Endodermal cell (in vitro differentiated cells): Measurements from ENCODE around the gene PTPRM. TPM values are rescaled to one million over a fixed set of nuclear protein-coding genes. Genes with fewer than 3 reads are reported as not detected.

Source experiments
- DNase-seq: peaks from one replicate; pipeline ENCODE4 v3.0.0-alpha.2; 2017
- H3K27ac ChIP-seq: 2 replicates; pipeline ENCODE4 v1.5.1; 2013; ENCODE audit warnings: mild to moderate bottlenecking, low read depth, low read length, moderate library complexity
- H3K27me3 ChIP-seq: 2 replicates; pipeline ENCODE4 v1.6.1; 2013; ENCODE audit warnings: mild to moderate bottlenecking, low read length, moderate library complexity; ENCODE audit not compliant: insufficient read depth, control insufficient read depth, poor library complexity, severe bottlenecking
- H3K36me3 ChIP-seq: 2 replicates; pipeline ENCODE4 v1.7.0; 2013; ENCODE audit warnings: mild to moderate bottlenecking, low read length, moderate library complexity; ENCODE audit not compliant: control insufficient read depth, insufficient read depth
- H3K4me1 ChIP-seq: one replicate; pipeline ENCODE4 v1.7.0; 2013; ENCODE audit warnings: low read length; ENCODE audit not compliant: control insufficient read depth, insufficient read depth
- H3K4me3 ChIP-seq: 2 replicates; pipeline ENCODE4 v1.5.1; 2013; ENCODE audit warnings: mild to moderate bottlenecking, low read length, moderate library complexity
- H3K9ac ChIP-seq: 2 replicates; pipeline ENCODE4 v1.6.1; 2013; ENCODE audit warnings: mild to moderate bottlenecking, low read length, moderate library complexity; ENCODE audit not compliant: poor library complexity, severe bottlenecking; ENCODE audit errors: extremely low read depth
- H3K9me3 ChIP-seq: 2 replicates; pipeline ENCODE4 v1.6.1; 2013; ENCODE audit warnings: mild to moderate bottlenecking, low read length, moderate library complexity; ENCODE audit not compliant: control insufficient read depth
- H3K27ac Mint-ChIP-seq: 2 replicates; pipeline ENCODE4 v1.8.0; 2020; ENCODE audit warnings: mixed read lengths
- H3K27me3 Mint-ChIP-seq: 2 replicates; pipeline ENCODE4 v1.8.0; 2021; ENCODE audit warnings: mild to moderate bottlenecking, mixed read lengths; ENCODE audit not compliant: insufficient read depth
- H3K36me3 Mint-ChIP-seq: 2 replicates; pipeline ENCODE4 v1.8.0; 2020; ENCODE audit warnings: low read depth, mixed read lengths
- H3K4me1 Mint-ChIP-seq: 2 replicates; pipeline ENCODE4 v1.8.0; 2020; ENCODE audit warnings: mixed read lengths
- H3K4me3 Mint-ChIP-seq: 2 replicates; pipeline ENCODE4 v1.8.0; 2020; ENCODE audit warnings: mild to moderate bottlenecking, moderate library complexity, mixed read lengths
- H3K9me3 Mint-ChIP-seq: 2 replicates; pipeline ENCODE4 v1.8.0; 2020; ENCODE audit warnings: mild to moderate bottlenecking, mixed read lengths
- WGBS, 2 experiments: methylation state at CpG; one replicate each; pipeline versions ENCODE4 v1.1.5 to v1.1.7; 2013; ENCODE audit warnings: missing lambda C conversion rate in 2 of 2, mixed read lengths in 1 of 2; ENCODE audit not compliant: insufficient coverage in 1 of 2, insufficient read length in 1 of 2; 5-methylcytosine and 5-hydroxymethylcytosine counted together
- total RNA-seq, 2 donors: library from RNA; stranded (reverse); fragmentation: NEBNext Ultra II Directional in 1 of 2; extraction: Animal tissue kit (Norgen Biotek cat#: 25700) in 1 of 2; gene quantifications; 2 replicates in 1 of 2; 3 replicates in 1 of 2; pipeline ENCODE4 v1.2.1, GENCODE V29; 2021
- TF ChIP-seq, protein P1 (sequence below): fragments of 200-600 bp; sonication (generic); conservative IDR thresholded peaks from 2 replicates; pipeline ENCODE4 v1.5.0; 2021; ENCODE audit warnings: antibody characterized with exemption, mild to moderate bottlenecking

The PTPRM gene
- total RNA-seq, 2 donors from 2014 or later = 47.2 to 57.6 TPM

- H3K36me3 ChIP-seq = no peaks in the 10 kb centered on the region
- no peaks in the 10 kb centered on the region for H3K36me3 Mint-ChIP-seq
- no peak for DNase-seq
- no peaks in the 10 kb centered on the region for H3K27me3 ChIP-seq
- WGBS, 2 experiments = 92 to 100% methylated on average over 1 to 3 of the region's 3 CpGs
- no peaks in the 10 kb centered on the region for H3K27me3 Mint-ChIP-seq
- no peak overlapping the region for H3K4me3 ChIP-seq
- H3K9me3 ChIP-seq = peaks cover 15% of the 10 kb centered on the region
- H3K9me3 Mint-ChIP-seq = no peaks in the 10 kb centered on the region
- H3K27ac ChIP-seq = no peak overlapping the region
- H3K4me1 ChIP-seq = peaks cover 16% of the 10 kb centered on the region
- peaks cover 40% of the 10 kb centered on the region for H3K4me1 Mint-ChIP-seq
- no peak overlapping the region for H3K4me3 Mint-ChIP-seq
- TF ChIP-seq, protein P1, sequence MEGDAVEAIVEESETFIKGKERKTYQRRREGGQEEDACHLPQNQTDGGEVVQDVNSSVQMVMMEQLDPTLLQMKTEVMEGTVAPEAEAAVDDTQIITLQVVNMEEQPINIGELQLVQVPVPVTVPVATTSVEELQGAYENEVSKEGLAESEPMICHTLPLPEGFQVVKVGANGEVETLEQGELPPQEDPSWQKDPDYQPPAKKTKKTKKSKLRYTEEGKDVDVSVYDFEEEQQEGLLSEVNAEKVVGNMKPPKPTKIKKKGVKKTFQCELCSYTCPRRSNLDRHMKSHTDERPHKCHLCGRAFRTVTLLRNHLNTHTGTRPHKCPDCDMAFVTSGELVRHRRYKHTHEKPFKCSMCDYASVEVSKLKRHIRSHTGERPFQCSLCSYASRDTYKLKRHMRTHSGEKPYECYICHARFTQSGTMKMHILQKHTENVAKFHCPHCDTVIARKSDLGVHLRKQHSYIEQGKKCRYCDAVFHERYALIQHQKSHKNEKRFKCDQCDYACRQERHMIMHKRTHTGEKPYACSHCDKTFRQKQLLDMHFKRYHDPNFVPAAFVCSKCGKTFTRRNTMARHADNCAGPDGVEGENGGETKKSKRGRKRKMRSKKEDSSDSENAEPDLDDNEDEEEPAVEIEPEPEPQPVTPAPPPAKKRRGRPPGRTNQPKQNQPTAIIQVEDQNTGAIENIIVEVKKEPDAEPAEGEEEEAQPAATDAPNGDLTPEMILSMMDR = no peak
- no peak overlapping the region for H3K9ac ChIP-seq
- no peak overlapping the region for H3K27ac Mint-ChIP-seq
Observed at GRCh38 chr18:7921938-7922587, 354.9 kb downstream of the PTPRM start.

DNA sequence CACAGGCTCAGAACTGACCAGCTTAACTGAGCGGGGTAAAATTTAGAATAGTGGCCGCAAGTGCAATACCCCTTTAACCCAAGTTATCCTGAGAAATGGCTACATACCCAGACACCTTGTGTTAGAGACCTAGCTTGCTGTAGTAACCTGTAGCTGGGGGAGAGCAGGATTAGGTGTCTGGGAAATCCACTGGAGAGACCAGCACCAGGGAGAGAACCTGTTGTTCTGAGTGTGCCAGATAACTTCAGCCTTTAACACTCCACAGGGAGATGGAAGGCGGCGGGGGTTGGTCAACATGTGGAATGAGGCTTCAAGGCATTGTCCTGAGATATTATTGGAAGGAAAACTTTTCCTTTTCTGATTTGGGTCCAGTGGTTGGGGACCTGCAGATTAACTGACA, 356.0 kb downstream of the PTPRM start:
- Mint-ChIP-seq H3K27ac (no peak overlapping the region), H3K4me3 (no peak overlapping the region), H3K36me3 (peaks cover 4% of the 10 kb centered on the region), H3K27me3 (no peaks in the 10 kb centered on the region), H3K4me1 (peaks cover 40% of the 10 kb centered on the region), H3K9me3 (no peaks in the 10 kb centered on the region)
- H3K36me3 ChIP-seq = peaks cover 6% of the 10 kb centered on the region
- H3K9me3 ChIP-seq = peaks cover 15% of the 10 kb centered on the region
- TF ChIP-seq, protein P1 = no peak
- peaks cover 16% of the 10 kb centered on the region for H3K4me1 ChIP-seq
- H3K27me3 ChIP-seq = no peaks in the 10 kb centered on the region
- no peak overlapping the region for H3K9ac ChIP-seq
- no peak overlapping the region for H3K4me3 ChIP-seq
- DNase-seq = peak; percentile 65
- H3K27ac ChIP-seq = no peak overlapping the region
- 91 to 100% methylated on average over 2 to 4 of the region's 4 CpGs for WGBS, 2 experiments

- Histone ChIP-seq H3K4me1 (peaks cover 16% of the 10 kb centered on the region), H3K9me3 (peaks cover 15% of the 10 kb centered on the region), H3K9ac (no peak overlapping the region), H3K27ac (no peak overlapping the region), H3K4me3 (no peak overlapping the region), H3K27me3 (no peaks in the 10 kb centered on the region), H3K36me3 (peaks cover 15% of the 10 kb centered on the region)
- Mint-ChIP-seq H3K27ac (no peak overlapping the region), H3K4me3 (no peak overlapping the region), H3K27me3 (no peaks in the 10 kb centered on the region), H3K4me1 (peaks cover 40% of the 10 kb centered on the region), H3K9me3 (no peaks in the 10 kb centered on the region), H3K36me3 (peaks cover 10% of the 10 kb centered on the region)
- WGBS, 2 experiments = 90 to 97% methylated on average over 3 to 5 of the region's 5 CpGs
- TF ChIP-seq, protein P1 = no peak
- no peak for DNase-seq
Observed at GRCh38 chr18:7924616-7925015, 357.5 kb downstream of the PTPRM start.
